Activated naive CD8-positive, alpha-beta T cell treated with anti-CD3 and anti-CD28 coated beads, Interleukin-2, amount 10 ng/mL, durations not matched to agents 7 days and 5 days (primary cell): Measurements from ENCODE around the gene CLIC4. TPM values are rescaled to one million over a fixed set of nuclear protein-coding genes. Genes with fewer than 3 reads are reported as not detected.
"Not testable (repeated sequence)": the region's sequence is repeated elsewhere in the genome, so short reads cannot be mapped to it uniquely, and the experiment has no call there.

Experiments
- ATAC-seq: fragments of 150-1000 bp; cut with Tn5 transposase; one replicate; pipeline ENCODE4 v1.10.0; 2021; ENCODE audit warnings: low read depth, moderate library complexity
- POLR2A ChIA-PET: fragments of 350-600 bp; sonication (Branson Sonifier 250); formaldehyde crosslinking; loops from one replicate; lab custom pipeline; 2021; ENCODE audit warnings: antibody characterized with exemption; lab: Charles Lee
- DNase-seq: peaks from one replicate; pipeline ENCODE4 v3.0.0; 2021
- H3K27ac Mint-ChIP-seq: one replicate; pipeline ENCODE4 v1.8.0; 2022; ENCODE audit warnings: mild to moderate bottlenecking, mixed read lengths
- H3K27me3 Mint-ChIP-seq: one replicate; pipeline ENCODE4 v1.8.0; 2022; ENCODE audit warnings: mild to moderate bottlenecking, moderate library complexity, mixed read lengths
- H3K36me3 Mint-ChIP-seq: one replicate; pipeline ENCODE4 v1.8.0; 2021; ENCODE audit warnings: mild to moderate bottlenecking, mixed read lengths
- H3K4me1 Mint-ChIP-seq: one replicate; pipeline ENCODE4 v1.8.0; 2021; ENCODE audit warnings: mixed read lengths
- H3K4me3 Mint-ChIP-seq: one replicate; pipeline ENCODE4 v1.8.0; 2022; ENCODE audit warnings: mild to moderate bottlenecking, moderate library complexity, mixed read lengths
- H3K9me3 Mint-ChIP-seq: one replicate; pipeline ENCODE4 v1.8.0; 2021; ENCODE audit warnings: mixed read lengths
- total RNA-seq, 2 experiments: library from RNA; stranded (reverse); gene quantifications; one replicate each; pipeline ENCODE4 v1.2.3, GENCODE V29; 2021

Gene CLIC4
- total RNA-seq, 2 experiments from 2014 or later = 9.1 to 9.8 TPM

- H3K27me3 Mint-ChIP-seq = no peaks in the 10 kb centered on the region
- no peaks in the 10 kb centered on the region for H3K9me3 Mint-ChIP-seq
- H3K27ac Mint-ChIP-seq = no peak overlapping the region
- H3K4me3 Mint-ChIP-seq = no peak overlapping the region
- H3K36me3 Mint-ChIP-seq = no peaks in the 10 kb centered on the region
- ATAC-seq (no peak), DNase-seq (no peak)
- POLR2A ChIA-PET = no interaction called here
- peaks cover 18% of the 10 kb centered on the region for H3K4me1 Mint-ChIP-seq
Measured at GRCh38 chr1:24708938-24709337, 36.3 kb upstream of the CLIC4 start.

GRCh38 chr1:24709791-24710441, 35.3 kb upstream of the CLIC4 start:
- no peaks in the 10 kb centered on the region for H3K9me3 Mint-ChIP-seq
- no peaks in the 10 kb centered on the region for H3K36me3 Mint-ChIP-seq
- H3K27ac Mint-ChIP-seq = peak overlapping the region; percentile 54
- H3K27me3 Mint-ChIP-seq = no peaks in the 10 kb centered on the region
- DNase-seq = no peak
- peak; percentile 45 for ATAC-seq
- POLR2A ChIA-PET = no interaction called here
- H3K4me3 Mint-ChIP-seq = peak overlapping the region; percentile 22
- peaks cover 18% of the 10 kb centered on the region for H3K4me1 Mint-ChIP-seq

- Mint-ChIP-seq H3K27ac (no peak overlapping the region), H3K36me3 (no peaks in the 10 kb centered on the region), H3K9me3 (no peaks in the 10 kb centered on the region), H3K4me3 (no peak overlapping the region), H3K4me1 (peaks cover 12% of the 10 kb centered on the region), H3K27me3 (no peaks in the 10 kb centered on the region)
- POLR2A ChIA-PET = no interaction called here
- ATAC-seq = no peak
- DNase-seq = no peak
Measured at GRCh38 chr1:24711329-24711728, 33.9 kb upstream of the CLIC4 start.

- Mint-ChIP-seq H3K36me3 (no peaks in the 10 kb centered on the region), H3K27ac (no peak overlapping the region), H3K4me3 (no peak overlapping the region), H3K27me3 (no peaks in the 10 kb centered on the region), H3K4me1 (peaks cover 12% of the 10 kb centered on the region), H3K9me3 (no peaks in the 10 kb centered on the region)
- POLR2A ChIA-PET = interaction anchor here (0.6 kb wide), 1 partner anchor 269 kb away, joined by 3 read pairs; no protein-coding TSS in a partner anchor
- DNase-seq = no peak
- ATAC-seq = no peak
Measured at GRCh38 chr1:24713176-24713575, 32.1 kb upstream of the CLIC4 start.

GRCh38 chr1:24713736-24714135, 31.5 kb upstream of the CLIC4 start:
- Mint-ChIP-seq H3K4me1 (peaks cover 12% of the 10 kb centered on the region), H3K9me3 (no peaks in the 10 kb centered on the region), H3K27ac (no peak overlapping the region), H3K27me3 (no peaks in the 10 kb centered on the region), H3K4me3 (no peak overlapping the region), H3K36me3 (no peaks in the 10 kb centered on the region)
- POLR2A ChIA-PET = interaction anchor here (0.6 kb wide), 1 partner anchor 270 kb away, joined by 3 read pairs; no protein-coding TSS in a partner anchor
- ATAC-seq (no peak), DNase-seq (no peak)

- H3K27me3 Mint-ChIP-seq = no peaks in the 10 kb centered on the region
- H3K4me3 Mint-ChIP-seq = no peak overlapping the region
- H3K4me1 Mint-ChIP-seq = peaks cover 3% of the 10 kb centered on the region
- no peaks in the 10 kb centered on the region for H3K36me3 Mint-ChIP-seq
- DNase-seq (no peak), ATAC-seq (no peak)
- POLR2A ChIA-PET = no interaction called here
- no peak overlapping the region for H3K27ac Mint-ChIP-seq
- H3K9me3 Mint-ChIP-seq = no peaks in the 10 kb centered on the region
Measured at GRCh38 chr1:24714859-24715520, 30.3 kb upstream of the CLIC4 start.

- Mint-ChIP-seq H3K36me3 (no peaks in the 10 kb centered on the region), H3K27me3 (no peaks in the 10 kb centered on the region), H3K4me1 (no peaks in the 10 kb centered on the region), H3K4me3 (no peak overlapping the region), H3K9me3 (no peaks in the 10 kb centered on the region), H3K27ac (no peak overlapping the region)
- POLR2A ChIA-PET = no interaction called here
- DNase-seq = no peak
- no peak for ATAC-seq
Measured at GRCh38 chr1:24715658-24716057, 29.6 kb upstream of the CLIC4 start.

GRCh38 chr1:24717887-24718650, 27.2 kb upstream of the CLIC4 start:
- POLR2A ChIA-PET = no interaction called here
- Mint-ChIP-seq H3K9me3 (no peaks in the 10 kb centered on the region), H3K27me3 (no peaks in the 10 kb centered on the region), H3K27ac (no peak overlapping the region), H3K36me3 (no peaks in the 10 kb centered on the region), H3K4me1 (peaks cover 5% of the 10 kb centered on the region), H3K4me3 (no peak overlapping the region)
- DNase-seq (no peak), ATAC-seq (no peak)

GRCh38 chr1:24720152-24720551, 25.1 kb upstream of the CLIC4 start:
- Mint-ChIP-seq H3K36me3 (no peaks in the 10 kb centered on the region), H3K4me1 (peaks cover 5% of the 10 kb centered on the region), H3K4me3 (no peak overlapping the region), H3K27ac (no peak overlapping the region), H3K27me3 (no peaks in the 10 kb centered on the region), H3K9me3 (no peaks in the 10 kb centered on the region)
- DNase-seq (no peak), ATAC-seq (no peak)
- POLR2A ChIA-PET = no interaction called here

- H3K36me3 Mint-ChIP-seq = no peaks in the 10 kb centered on the region
- POLR2A ChIA-PET = no interaction called here
- ATAC-seq (no peak), DNase-seq (no peak)
- H3K27me3 Mint-ChIP-seq = no peaks in the 10 kb centered on the region
- no peaks in the 10 kb centered on the region for H3K9me3 Mint-ChIP-seq
- H3K4me3 Mint-ChIP-seq = no peak overlapping the region
- H3K27ac Mint-ChIP-seq = no peak overlapping the region
- H3K4me1 Mint-ChIP-seq = peaks cover 5% of the 10 kb centered on the region
Measured at GRCh38 chr1:24721533-24721932, 23.7 kb upstream of the CLIC4 start.

GRCh38 chr1:24722073-24723035, 22.9 kb upstream of the CLIC4 start:
- not testable (repeated sequence) for H3K9me3 Mint-ChIP-seq, DNase-seq, H3K4me1 Mint-ChIP-seq, H3K36me3 Mint-ChIP-seq, H3K27me3 Mint-ChIP-seq
- peak overlapping the region; percentile 77 for H3K4me3 Mint-ChIP-seq
- peak; percentile 57 for ATAC-seq
- POLR2A ChIA-PET = interaction anchor here (0.6 to 2.6 kb wide), 3 partner anchors 19 to 498 kb away, joined by 3 to 6 read pairs (median 3); partner anchors contain the start of gene CLIC4
- H3K27ac Mint-ChIP-seq = peak overlapping the region; percentile 24

- Mint-ChIP-seq H3K27me3 (peaks cover 4% of the 10 kb centered on the region), H3K4me1 (peaks cover 11% of the 10 kb centered on the region), H3K4me3 (no peak overlapping the region), H3K36me3 (no peaks in the 10 kb centered on the region), H3K9me3 (no peaks in the 10 kb centered on the region), H3K27ac (no peak overlapping the region)
- POLR2A ChIA-PET = interaction anchor here (2.6 kb wide), 1 partner anchor 20 kb away, joined by 6 read pairs; the partner anchor contains the start of gene CLIC4
- no peak for DNase-seq
- ATAC-seq = no peak
Measured at GRCh38 chr1:24724345-24725208, 20.7 kb upstream of the CLIC4 start.
